Measurements from ENCODE around the gene TRIM7.
"Not testable (repeated sequence)": the region's sequence is repeated elsewhere in the genome, so short reads cannot be mapped to it uniquely, and the experiment has no call there.

TRIM7 gene

DNA sequence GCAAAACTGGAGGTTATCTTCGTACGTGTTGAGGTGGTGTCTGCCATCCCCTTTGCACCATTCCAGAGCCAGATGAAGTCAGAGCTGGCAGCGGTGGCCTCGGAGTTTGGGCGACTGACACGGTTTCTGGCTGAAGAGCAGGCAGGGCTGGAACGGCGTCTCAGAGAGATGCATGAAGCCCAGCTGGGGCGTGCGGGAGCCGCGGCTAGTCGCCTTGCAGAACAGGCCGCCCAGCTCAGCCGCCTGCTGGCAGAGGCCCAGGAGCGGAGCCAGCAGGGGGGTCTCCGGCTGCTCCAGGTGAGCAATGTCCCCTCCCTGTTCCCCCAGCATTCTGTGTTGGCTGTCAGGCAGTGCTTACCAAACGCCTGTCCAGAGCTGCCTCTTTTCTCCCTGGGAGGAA is 27.6 kb upstream of the TRIM7 start:
- no peak for DNase-seq

DNA sequence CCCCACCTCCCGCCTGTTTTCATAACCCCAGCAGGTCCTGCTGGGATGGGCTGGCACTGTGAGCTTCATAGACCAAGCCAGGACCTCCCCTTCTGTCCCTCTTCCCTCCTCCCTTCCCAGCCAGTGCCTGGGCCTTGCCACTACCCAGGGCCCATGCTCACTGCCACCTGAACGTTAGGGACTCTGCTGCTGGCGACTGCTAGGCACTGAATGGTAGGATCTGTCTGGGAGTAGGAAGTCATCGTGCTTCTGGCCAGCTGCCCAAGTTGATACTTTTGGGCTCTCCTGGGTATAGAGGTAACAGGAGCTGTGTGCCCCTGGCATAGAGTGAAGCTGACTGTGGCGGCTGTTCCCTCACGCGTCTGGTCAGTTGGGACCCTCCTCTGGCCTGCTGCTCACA is 26.4 kb upstream of the TRIM7 start:
- DNase-seq: no peak

DNA sequence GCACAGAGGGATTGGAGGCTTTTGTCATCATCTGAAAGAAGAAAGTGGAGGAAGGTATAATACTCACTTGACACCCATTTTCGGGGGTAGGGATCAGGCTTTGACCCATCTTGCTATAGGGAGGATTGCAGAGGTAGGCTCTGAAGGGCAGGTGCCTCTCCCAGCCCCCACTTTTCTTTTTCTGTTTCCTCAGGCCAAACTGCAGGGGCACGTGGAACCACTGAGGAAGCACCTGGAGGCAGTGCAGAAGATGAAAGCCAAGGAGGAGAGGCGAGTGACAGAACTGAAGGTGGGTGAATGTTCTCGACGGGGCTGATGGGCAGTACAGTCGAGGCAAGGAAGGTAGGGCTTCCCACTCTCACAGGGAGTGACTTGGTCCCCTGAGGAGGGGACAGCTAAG is 25.6 kb upstream of the TRIM7 start:
- DNase-seq: no peak

DNA sequence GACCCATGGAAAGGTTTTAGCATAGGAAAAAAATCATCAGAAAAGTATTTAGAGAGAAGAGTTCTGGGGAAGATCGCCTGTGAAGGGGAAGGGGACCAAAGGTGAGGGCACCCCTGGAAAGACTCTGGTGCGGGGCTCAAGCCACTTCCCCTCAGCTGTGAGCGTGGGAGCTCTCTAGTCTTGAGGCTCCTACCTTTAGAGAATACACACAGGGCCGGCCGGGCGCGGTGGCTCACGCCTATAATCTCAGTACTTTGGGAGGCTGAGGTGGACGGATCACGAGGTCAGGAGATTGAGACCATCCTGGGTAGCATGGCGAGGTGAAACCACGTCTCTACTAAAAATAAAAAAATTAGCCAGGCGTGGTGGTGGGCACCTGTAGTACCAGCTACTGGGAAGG is 25.0 kb upstream of the TRIM7 start:
- DNase-seq: no peak

DNA sequence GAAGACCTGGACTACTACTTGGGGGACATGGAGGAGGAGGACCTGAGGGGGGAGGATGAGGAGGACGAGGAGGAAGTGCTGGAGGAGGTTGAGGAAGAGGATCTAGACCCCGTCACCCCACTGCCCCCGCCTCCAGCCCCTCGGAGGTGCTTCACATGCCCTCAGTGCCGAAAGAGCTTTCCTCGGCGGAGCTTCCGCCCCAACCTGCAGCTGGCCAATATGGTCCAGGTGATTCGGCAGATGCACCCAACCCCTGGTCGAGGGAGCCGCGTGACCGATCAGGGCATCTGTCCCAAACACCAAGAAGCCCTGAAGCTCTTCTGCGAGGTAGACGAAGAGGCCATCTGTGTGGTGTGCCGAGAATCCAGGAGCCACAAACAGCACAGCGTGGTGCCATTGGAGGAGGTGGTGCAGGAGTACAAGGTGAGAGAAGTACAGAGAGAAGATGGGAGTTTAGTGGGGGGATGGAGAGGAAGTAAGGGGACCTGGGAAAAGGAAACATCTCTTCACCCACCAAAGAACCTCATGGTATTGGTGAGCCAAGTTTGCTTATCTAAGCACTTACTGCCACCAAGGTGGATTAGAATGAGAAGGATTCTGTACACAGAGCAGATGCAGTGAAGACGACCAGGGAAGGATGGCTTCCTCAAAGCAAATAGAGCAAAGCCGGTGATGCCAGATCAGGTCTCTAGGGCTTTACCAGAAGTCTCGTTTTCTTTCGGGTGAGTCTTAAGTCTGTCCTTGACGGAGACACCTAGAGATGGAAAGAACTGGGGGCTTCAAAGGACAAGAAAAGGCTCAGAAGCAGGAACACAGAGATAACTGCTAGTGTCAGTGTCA is 19.6 kb upstream of the TRIM7 start:
- peak; percentile 82 for DNase-seq

DNA sequence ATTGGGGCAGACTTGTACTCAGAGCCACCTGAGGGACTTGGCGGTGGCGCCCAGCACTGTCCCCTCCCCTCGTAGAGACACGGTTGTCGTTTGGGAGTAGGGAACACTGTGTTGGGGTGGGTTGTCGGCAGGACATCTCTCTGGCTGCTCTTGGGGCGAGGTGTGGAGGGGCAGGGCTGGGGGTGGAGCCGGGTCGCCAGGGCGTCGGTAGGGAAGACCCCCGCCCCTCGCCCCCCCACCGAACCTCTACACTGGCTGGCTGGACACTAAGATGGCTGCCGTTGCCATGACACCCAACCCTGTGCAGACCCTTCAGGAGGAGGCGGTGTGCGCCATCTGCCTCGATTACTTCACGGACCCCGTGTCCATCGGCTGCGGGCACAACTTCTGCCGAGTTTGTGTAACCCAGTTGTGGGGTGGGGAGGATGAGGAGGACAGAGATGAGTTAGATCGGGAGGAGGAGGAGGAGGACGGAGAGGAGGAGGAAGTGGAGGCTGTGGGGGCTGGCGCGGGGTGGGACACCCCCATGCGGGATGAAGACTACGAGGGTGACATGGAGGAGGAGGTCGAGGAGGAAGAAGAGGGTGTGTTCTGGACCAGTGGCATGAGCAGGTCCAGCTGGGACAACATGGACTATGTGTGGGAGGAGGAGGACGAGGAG is 18.9 kb upstream of the TRIM7 start:
- DNase-seq: peak; percentile 83

DNA sequence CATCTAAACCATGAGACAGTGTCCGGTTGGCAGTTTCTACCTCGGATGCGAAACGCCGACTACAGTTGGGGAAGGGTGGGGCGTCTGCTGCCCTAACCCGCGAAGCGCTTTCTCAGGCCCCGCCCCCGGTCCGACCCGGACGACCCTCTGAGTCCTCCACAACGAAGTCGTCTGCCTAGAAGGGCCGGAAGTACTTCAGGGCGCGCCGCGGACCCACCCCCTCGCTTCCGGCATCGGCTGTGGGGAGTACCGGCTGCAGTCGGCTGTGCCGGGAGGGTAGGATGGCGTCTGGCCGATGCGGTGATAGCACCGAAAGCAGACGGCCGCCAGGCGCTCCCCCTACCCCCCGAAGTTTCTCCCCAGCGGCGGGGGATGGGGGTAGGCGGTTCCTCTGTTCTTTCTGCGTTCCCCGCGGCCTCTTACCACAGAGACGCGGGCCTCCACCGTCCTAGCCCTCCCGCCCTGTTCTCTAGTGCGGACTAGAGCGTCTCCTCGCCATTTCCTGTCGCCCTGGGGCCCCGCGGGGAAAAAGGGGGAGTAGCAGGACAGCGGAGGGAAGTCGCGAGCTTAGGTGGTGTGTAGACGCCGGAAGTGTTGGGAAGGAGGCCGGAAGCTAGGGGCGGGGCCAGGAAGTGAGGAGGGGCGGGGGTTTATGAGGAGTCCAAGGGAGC is 18.2 kb upstream of the TRIM7 start, which contains the start of gene TRIM41:
Gene TRIM41, plus strand, starts transcription at position 224 of the 671 bp plus-strand sequence. CDS start 719 bp downstream, outside the sequence.
- DNase-seq: peak; percentile 99

DNA sequence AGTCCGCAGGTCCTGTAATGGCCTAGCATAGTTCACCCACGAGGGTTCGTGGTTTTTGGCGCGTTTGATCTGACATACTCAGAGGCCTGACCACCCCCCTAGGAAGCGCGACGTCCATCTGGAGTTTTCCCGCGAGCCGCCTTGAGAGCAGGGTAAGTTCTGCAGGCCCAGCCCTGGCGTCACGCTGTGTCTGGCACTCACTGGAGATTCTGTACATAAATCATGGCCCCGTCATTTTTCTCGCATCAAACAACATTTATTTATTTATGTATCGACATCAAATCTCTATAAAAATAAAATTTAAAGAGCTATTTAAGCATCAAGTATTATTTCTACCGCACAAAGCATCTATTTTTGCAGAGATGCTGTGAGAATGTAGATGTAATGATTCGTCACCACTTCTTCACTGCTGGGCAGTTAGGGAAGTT is 17.6 kb upstream of the TRIM7 start:
- no peak for DNase-seq

DNA sequence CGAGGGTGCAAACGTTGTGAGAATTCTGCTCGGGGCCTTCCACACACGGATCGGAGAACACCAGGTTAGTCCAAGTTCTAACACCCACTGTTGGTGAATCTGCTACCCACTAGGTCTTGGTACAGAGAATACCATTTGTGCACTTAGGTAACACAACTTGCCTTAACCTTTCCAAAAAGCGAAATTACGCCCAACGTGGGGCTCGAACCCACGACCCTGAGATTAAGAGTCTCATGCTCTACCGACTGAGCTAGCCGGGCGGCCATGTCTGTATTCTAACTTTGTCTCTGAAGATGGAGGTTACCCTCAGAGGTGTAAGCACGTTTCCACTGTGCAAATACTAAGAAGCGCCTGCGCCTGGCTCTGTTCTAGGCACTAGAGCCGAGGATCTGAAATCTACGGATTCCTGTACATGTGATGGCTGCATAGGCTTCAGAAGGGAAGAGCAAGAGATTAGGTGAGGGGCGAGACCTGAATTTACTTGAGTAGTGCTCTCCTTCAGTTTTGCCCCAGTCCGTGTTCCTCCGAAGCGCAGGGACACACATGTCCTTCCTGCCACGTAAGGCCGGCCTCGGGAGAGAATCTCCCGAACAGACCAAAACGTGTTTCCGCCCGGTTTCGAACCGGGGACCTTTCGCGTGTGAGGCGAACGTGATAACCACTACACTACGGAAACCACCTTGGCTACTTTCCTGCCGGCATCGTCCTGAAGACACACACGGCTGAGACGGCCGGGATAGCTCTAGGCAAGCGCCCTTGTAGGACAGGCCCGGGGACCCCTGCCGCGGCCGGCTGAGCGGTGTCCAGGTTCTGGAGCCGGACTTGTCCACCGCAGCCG is 17.0 kb upstream of the TRIM7 start:
- peak; percentile 99 for DNase-seq

DNA sequence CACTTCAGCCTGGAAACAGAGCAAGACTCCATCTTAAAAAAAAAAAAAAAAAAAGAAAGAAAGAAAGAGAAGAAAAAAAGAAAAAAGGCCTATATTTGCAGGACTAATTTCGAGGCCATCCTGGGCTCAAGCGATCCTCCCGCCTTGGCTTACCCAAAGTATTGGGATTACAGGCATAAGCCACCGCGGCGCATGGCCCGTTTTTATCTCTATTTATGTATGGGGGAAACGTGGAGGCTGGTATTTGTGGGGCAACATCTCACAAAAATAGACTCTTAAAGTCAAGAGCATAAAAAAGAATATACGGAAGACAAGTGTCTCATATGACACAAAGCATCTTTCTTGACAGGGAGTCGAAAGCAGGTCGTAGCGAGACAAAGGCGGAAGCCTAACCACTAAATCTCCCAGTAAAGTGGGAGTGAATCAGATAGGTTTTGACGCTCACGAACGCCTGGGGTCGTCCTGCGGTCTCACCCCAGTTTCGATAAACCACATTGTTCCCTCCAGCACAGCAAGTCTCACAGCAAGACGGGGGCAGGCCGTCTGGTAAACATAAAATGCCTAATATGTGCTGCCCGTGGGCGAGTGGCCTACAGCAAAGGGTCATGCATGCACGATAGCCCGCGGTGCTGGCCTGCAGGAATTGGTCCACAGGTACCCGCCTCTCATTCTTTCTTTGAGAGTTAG is 16.3 kb upstream of the TRIM7 start:
- DNase-seq: peak; percentile 83

DNA sequence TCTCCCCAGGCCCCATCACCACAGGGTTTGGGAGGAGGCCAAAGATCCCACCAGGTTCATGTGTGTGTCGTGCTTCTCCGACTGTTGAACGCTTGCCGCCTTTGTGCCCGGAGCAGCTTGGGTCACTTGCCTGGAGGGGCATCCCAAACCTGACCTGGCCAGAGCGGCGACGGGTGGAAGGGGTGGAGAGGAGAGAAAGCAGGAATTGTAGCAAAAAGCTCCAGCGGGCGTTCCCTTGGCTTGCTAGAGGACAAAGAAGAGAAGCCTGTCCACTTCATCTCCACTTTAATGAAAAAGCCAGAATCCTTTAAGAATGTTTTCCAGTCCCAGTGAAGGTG is 15.2 kb upstream of the TRIM7 start:
- no peak for DNase-seq

DNA sequence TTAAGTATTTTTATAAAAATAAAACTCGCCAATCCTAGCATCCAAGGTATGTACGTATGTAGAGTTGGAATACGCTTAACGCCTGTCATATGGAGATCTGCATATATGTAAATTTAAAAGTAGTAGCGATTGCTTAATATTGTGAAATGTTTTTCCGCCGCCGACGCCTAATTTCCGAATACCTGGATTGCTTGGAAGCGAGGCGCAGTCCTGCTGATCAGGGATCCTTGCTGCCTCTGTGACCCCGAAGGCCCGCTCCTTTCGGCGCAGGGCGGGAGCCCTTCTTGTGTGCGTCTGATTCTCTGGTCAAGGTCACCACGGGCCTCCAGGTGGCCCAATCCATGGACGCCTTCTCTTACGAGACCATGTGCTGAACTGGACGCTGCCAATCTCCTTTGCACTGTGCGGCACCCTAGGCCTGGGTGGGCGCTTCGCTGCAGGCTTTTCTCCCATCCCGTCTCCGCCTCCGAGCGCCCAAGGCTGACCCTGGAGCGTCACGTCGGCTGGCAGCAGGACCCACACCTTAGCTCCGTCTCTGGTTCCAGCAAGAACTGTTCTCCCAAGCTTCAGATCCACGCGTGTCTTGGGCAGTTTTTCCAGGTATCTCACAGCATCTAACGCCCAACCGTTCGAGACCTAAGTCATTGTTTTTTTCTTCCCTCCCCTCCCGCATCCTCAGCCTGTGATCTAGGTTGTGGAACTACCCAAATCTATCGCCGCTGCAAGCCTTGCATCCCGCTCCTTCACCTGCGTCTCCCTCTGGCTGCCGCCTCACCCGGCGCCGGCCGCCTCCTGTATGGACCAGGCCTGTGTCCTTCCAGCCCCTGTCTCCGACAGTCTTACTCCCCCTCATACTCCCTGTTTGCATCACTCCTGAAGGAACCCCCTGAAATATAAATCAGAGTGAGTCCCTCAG is 14.5 kb upstream of the TRIM7 start:
- DNase-seq: no peak

DNA sequence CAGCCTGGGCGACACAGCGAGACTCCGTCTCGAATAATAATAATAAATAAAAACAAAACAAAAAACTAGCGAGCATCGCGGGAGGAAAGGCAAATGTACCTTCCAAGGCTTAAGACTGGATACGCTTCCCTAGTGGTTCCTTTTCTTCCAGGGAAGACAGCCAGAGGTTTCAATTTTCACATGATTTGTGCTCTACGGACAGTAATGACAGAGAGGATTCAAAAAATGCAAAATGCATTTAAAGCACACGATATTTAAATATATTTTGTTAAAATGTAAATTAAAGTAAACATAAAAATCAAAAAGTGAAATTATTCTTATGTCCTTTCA is 13.8 kb upstream of the TRIM7 start:
- no peak for DNase-seq

DNA sequence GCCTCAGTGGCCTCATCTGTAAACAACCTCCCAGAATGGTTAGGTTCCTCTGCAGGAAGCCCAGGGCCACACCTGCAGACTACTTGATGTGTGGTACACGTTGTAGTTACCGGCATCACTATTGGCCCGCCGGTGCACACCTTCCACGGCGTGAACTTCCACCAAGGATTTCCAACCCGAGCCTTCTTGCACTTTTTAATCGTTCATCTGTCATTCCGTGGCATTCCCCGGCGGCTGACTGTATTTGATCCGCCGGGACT is 12.7 kb upstream of the TRIM7 start:
- DNase-seq: peak; percentile 81

DNA sequence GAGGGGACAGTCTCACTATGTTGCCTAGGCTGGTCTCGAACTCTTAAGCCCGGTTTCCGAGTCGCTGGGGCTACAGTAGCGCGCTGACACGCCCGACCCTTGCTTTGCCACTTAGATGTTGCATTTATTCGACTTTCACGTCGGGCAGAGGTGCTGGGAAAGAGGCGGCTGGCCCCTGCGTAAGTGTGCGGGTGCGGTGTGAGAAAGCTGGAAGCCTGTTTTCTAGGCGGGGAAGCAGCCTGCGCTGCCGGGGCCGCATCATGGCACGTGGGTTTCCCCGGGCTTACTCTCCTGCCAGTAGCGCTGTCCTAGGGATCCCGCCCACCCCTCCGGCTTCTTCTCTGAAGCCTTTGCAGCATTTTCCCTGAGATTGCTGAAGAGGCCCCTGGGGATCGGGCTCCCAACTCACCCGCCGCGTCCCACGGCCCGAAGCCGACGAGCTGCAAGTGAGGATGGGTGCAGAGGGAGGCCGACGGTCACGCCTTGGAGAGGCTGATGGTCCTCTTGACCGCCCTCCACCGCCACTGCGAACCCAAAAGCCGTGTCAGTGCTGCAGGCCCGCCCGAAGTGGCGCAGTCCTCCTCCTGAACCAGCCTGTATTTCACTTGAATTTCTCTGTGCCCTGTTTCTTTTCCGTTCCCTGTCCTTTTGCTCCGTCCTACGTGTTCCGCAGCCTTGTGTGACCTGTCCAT is 12.3 kb upstream of the TRIM7 start:
- DNase-seq: peak; percentile 86

DNA sequence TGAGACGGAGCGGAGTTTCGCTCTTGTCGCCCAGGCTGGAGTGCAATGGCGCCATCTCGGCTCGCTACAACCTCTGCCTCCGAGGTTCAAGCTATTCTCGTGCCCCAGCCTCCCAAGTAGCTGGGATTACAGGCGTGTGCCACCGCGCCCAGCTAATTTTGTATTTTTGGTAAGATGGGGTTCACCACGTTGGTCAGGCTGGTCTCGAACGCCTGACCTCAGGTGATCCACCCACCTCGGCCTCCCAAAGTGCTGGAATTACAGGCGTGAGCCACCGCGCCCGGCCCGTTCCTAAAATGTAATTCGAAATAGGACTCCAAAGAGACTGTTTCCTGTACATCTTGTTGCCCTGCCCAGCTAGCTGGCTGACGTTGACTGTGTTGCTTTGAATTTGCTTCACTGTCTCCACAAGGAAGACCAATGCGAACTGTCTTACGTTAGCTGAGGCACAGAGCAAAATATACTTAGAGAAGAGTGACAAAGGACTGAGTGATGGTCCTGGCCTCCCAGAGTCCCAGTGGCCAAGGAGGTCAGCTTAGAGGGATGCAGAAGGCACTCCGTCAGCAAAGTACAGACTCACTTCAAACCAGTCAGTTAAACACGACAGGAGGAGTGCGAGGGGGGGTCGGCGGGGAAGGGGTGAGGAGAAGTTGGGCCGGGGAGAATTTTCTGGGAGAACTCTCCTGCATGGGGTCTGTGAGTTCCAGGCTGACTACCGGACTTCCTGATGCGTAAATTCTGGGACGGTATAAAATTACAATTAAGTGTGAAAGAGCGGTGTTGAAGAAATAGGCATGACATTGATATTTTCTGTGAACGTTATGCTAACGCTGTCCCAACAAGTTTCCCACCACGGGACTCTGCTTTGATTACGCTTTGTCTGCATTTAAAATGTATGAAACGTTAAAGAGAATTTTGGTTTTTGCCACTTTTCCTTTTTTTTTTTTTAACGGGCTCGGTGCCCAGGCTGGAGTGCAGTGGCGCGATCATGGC is 11.3 kb upstream of the TRIM7 start:
- DNase-seq: no peak

DNA sequence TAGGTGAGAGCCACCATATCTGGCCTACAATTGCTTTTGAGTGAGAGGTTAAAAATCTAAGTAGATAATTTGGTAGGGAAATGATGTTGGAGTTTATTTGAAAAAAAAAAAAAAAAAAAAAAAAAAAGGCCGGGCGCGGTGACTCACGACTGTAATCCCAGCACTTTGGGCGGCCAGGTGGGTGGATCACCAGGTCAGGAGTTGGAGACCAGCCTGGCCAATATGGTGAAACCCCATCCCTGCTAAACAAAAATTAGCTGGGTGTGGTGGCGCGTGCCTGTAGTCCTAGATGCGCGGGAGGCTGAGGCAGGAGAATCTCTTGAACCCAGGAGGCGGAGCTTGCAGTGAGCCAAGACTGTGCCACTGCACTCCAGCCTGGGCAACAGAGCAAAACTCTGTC is 9.3 kb upstream of the TRIM7 start:
- not testable (repeated sequence) for DNase-seq

DNA sequence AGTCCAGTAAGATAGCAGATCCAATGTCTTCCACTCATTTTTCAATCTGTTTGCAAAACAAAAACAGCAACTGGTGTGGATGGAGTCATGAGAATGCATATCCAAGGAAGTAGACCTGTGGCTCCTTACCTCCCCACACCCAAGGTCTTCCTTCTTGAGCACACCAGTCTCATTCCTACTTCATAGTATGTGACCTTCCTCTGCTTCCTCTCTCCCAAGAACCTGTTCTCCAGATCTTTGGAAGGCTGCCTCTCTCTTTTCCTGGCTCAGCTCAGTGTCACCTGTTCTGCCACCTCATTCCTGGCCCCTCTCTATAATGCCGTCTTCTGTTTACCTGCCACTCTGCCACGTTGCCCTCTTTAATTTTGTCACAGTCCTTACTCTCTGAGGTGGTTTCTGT is 7.9 kb upstream of the TRIM7 start:
- no peak for DNase-seq

DNA sequence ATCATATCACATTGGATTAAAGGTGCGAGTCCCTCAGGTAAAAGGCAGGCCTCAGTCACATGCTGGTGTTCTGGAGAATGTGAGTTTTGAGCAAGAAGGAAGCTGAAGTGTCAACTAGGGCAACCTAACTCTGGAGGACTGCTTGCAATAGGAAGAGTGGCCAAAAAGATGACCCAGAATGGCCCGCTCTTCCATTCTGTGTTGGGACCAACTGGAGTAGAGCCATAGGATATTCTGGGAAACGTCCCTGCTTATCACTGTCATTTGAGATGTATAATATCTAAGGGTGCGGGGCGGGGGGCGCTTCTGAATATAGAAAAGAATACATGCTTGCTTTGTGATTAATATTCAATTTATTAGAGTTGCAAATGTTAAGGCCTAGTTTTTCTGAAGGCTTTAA is 7.1 kb upstream of the TRIM7 start:
- DNase-seq: no peak

DNA sequence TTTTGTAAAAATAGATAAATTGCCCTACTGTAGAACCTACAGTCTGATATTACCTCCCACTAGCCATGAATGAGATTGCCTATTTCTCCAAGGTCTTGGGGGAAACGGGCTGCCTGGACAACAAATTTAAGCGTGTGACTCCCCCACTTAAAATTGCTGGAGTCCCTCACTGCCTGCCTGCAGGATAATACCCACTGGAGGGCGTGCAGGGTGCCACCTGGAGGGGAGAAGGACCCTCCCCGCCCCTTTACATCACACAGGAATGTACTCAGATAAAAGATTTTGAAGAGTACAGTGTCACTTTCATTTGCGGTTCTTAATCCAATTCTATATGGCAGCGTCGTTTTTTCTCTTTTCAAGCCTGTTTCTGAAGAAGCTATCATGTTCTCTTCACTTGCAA is 6.2 kb upstream of the TRIM7 start:
- DNase-seq: no peak

Measured in activated effector memory CD4-positive, alpha-beta T cell treated with anti-CD3 and anti-CD28 coated beads, Interleukin-2, amount 50 U/mL, for 16 hours (primary cell).